Neural cell (in vitro differentiated cells): ENCODE data around the gene IQCH.

Experiments
- CTCF ChIP-seq: fragments of 450-650 bp; IDR thresholded peaks from 2 replicates; pipeline ENCODE4 v1.5.1; 2014; ENCODE audit warnings: antibody characterized with exemption, mild to moderate bottlenecking, moderate library complexity; ENCODE audit not compliant: poor library complexity, severe bottlenecking
- EP300 ChIP-seq: fragments of 450-650 bp; conservative IDR thresholded peaks from 2 replicates; pipeline ENCODE4 v1.6.1; 2014; ENCODE audit warnings: antibody characterized with exemption, mild to moderate bottlenecking, moderate library complexity; ENCODE audit not compliant: poor library complexity, severe bottlenecking
- EZH2 ChIP-seq: fragments of 200-600, 300-800 bp; shearing (Covaris generic), sonication (generic); IDR thresholded peaks from 2 replicates; pipeline ENCODE4 v1.6.1; 2014; ENCODE audit warnings: antibody characterized with exemption, low read length, borderline replicate concordance, mild to moderate bottlenecking; ENCODE audit not compliant: insufficient read depth, poor library complexity, severe bottlenecking
- MXI1 ChIP-seq: fragments of 450-650 bp; conservative IDR thresholded peaks from 2 replicates; pipeline ENCODE4 v1.6.1; 2014; ENCODE audit warnings: antibody characterized with exemption, mild to moderate bottlenecking; ENCODE audit not compliant: poor library complexity, severe bottlenecking
- POLR2AphosphoS5 ChIP-seq: IDR thresholded peaks from 2 replicates; pipeline ENCODE4 v1.6.1; 2012
- REST ChIP-seq: IDR thresholded peaks from 2 replicates; pipeline ENCODE4 v1.6.1; 2012; ENCODE audit warnings: borderline replicate concordance
- TAF1 ChIP-seq: IDR thresholded peaks from 2 replicates; pipeline ENCODE4 v1.6.1; 2012; ENCODE audit warnings: low read depth

DNA sequence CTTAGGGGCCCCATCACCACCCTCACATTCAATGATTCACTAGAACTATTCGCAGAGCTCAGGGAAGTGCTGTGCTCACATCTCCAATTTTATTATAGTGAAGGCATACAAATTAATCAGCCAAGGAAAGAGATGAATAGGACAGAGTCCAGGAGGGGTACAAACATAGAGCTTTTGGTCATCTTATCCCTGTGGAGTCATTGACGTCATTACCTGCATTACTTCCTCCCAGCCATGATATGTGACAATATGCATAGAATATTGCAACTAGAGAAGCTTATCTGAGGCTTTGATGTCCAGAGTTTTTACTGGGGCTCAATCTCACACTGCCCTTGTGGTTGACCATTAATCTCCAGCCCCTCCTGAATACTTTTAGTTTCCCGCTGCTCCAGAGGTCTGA is 1.5 kb downstream of the IQCH start:
- TF ChIP-seq CTCF, result no peak
- no peak for TF ChIP-seq EP300
- TF ChIP-seq REST, result no peak
- TF ChIP-seq EZH2, result no peak
- TF ChIP-seq MXI1, result no peak
- no peak for TF ChIP-seq POLR2AphosphoS5
- no peak for TF ChIP-seq TAF1
